Endometrial microvascular endothelial cells (primary cell): ENCODE results near the gene PROZ. TPM values are rescaled to one million over a fixed set of nuclear protein-coding genes. Genes with fewer than 3 reads are reported as not detected.

Experiments
- in situ Hi-C: cut with HindIII; loops from 2 replicates; pipeline ENCODE4 v1.10.0; 2017; ENCODE audit warnings: low sequenced_read_pairs, low pct_unique_long_range_greater_than_20kb; ENCODE audit errors: inconsistent ontology term
- total RNA-seq: library from RNA; depleted of rRNA; stranded (reverse); fragments of >200 nt; gene quantifications from one replicate; pipeline ENCODE4 v1.2.3, GENCODE V29; 2015; ENCODE audit errors: inconsistent ontology term

Gene PROZ
- total RNA-seq, 1 donor from 2014 or later = not detected

DNA sequence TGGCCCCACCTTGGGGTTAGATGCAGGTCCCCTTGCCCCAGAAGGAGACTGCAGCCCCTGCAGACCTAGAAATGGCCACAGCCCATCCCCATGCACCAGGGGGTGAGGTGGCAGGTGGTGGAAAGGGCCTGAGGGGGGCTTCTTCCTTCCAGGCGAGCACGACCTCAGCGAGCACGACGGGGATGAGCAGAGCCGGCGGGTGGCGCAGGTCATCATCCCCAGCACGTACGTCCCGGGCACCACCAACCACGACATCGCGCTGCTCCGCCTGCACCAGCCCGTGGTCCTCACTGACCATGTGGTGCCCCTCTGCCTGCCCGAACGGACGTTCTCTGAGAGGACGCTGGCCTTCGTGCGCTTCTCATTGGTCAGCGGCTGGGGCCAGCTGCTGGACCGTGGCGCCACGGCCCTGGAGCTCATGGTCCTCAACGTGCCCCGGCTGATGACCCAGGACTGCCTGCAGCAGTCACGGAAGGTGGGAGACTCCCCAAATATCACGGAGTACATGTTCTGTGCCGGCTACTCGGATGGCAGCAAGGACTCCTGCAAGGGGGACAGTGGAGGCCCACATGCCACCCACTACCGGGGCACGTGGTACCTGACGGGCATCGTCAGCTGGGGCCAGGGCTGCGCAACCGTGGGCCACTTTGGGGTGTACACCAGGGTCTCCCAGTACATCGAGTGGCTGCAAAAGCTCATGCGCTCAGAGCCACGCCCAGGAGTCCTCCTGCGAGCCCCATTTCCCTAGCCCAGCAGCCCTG is 40.0 kb upstream of the PROZ start:
- in situ Hi-C loops = no loop called here

- in situ Hi-C loops = no loop called here
Observed at GRCh38 chr13:113119166-113119821, 39.2 kb upstream of the PROZ start.

GRCh38 chr13:113119822-113120189 is 38.6 kb upstream of the PROZ start:
- in situ Hi-C loops = no loop called here

- in situ Hi-C loops = no loop called here
Observed at GRCh38 chr13:113120300-113121182, 37.9 kb upstream of the PROZ start.

- in situ Hi-C loops = no loop called here
Observed at GRCh38 chr13:113121183-113121927, 37.1 kb upstream of the PROZ start.

DNA sequence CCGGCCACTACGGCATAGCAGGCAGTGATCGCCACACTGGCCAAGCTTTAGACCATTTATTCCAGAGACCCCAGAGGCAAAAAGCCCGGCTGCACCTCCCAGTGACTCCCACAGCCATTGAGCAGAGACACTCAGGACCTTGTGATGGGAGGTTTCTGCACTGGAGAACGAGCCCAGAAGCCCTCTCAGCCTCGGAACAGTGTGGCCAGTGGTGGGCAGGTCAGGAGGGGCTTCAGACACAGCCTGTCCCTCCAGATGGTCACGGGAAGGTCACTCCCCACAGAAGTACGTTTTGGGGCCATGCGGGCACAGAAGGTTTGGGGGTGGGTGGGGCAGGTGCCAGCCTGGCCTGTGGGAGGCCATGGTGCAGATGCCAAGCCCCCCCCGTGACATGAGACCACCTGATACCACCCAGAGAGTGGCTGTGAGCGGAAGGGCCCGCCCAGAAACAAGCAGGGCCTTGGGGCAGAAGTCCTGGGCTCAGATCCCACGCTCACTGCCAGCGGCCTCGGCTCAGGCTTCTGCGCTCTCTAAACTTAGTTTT is 36.4 kb upstream of the PROZ start:
- in situ Hi-C loops = no loop called here

DNA sequence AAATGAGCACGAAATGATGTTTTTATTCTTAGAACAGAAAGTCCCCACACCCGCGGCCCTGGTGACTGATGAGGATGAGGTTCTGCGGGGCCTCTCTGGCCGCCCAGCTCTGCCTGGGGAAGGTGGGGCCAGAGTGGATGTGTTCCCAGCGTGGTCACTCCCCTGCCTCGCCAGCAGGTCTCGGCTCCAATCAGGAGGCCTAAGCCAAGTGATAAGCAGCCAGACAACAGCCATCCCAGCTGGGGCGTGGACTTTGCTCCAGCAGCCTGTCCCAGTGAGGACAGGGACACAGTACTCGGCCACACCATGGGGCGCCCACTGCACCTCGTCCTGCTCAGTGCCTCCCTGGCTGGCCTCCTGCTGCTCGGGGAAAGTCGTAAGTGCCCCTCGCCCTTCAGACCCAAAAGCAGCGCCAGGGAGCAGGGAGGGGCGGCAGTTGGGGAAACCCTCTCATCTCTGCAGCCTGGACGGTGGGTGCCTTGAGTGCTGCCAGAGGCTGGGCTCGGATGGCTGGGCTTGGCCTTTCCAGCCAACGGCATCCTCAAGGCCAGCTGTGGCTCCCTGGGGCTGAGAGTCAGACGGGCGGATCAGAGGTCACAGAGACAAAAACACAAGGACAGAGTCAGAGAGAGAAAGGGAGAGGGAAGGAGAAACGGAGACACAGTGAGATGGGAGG is 35.8 kb upstream of the PROZ start, which contains the start of gene F10:
F10 (plus strand) TSS at position 250 of the 676 bp plus-strand sequence; CDS start at position 307, 57 bp downstream.
- in situ Hi-C loops = no loop called here

- in situ Hi-C loops = no loop called here
Observed at GRCh38 chr13:113123226-113124201, 34.9 kb upstream of the PROZ start.

DNA sequence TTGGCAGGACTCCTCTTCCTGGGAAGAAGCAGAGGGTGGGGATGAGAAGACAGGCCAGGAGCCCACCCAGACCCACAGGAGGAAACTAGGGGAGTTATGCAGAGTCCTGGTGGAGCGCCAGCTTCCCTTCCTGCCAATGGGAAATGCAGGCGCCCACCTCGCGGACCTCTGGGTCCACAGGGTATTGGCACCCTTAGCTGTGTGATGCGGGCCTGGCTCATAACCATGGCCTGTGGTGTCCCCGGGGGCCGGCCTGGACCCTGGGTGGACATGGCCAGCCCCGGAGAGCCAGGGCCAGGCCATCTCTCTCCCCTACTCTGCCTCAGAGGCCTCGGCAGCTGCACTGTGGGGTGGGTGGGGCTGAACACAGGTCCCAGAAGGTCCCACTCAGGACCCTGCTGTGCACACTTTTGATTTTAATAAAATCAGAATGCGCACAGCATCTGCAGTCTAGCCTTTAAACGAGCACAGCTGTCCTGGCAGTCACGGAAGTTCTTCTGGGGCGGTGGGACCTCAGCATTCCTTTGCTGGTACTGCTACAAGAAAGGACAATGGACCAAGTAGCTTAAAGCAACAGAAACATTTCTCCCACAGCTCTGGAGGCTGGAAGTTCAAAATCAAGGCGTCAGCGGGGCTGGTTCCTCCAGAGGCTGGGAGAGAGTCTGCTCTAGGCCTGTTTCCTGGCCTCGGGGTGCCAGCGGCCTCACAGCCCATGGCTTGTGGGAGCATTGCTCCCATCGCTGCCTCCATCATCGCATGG is 34.1 kb upstream of the PROZ start:
- in situ Hi-C loops = no loop called here

- in situ Hi-C loops = no loop called here
Observed at GRCh38 chr13:113125506-113126264, 32.8 kb upstream of the PROZ start.

- in situ Hi-C loops = no loop called here
Observed at GRCh38 chr13:113126265-113127150, 31.9 kb upstream of the PROZ start.

- in situ Hi-C loops = no loop called here
Observed at GRCh38 chr13:113129480-113129879, 29.0 kb upstream of the PROZ start.

GRCh38 chr13:113129921-113130750 is 28.3 kb upstream of the PROZ start:
- in situ Hi-C loops = no loop called here

- in situ Hi-C loops = no loop called here
Observed at GRCh38 chr13:113135281-113135760, 23.1 kb upstream of the PROZ start.
